HG02642 (cell line): Measurements from ENCODE around the gene STK39.

Experiments
- ATAC-seq: cut with Tn5 transposase; IDR thresholded peaks from one replicate; pipeline ENCODE4 v1.9.1; 2021; ENCODE audit warnings: mild to moderate bottlenecking; ENCODE audit not compliant: unreplicated experiment, poor library complexity

Gene STK39

GRCh38 chr2:168028362-168028761 lies 219.0 kb downstream of the STK39 start:
- ATAC-seq = no peak

GRCh38 chr2:168025487-168026202 lies 221.8 kb downstream of the STK39 start:
- no peak for ATAC-seq

- no peak for ATAC-seq
These were observed 222.9 kb downstream of the STK39 start for GRCh38 chr2:168024459-168024858.

- ATAC-seq = no peak
These were observed 225.4 kb downstream of the STK39 start for GRCh38 chr2:168021800-168022587.

GRCh38 chr2:168015274-168015953 lies 232.0 kb downstream of the STK39 start:
- ATAC-seq = no peak

GRCh38 chr2:168009900-168010299 lies 237.5 kb downstream of the STK39 start:
- ATAC-seq = no peak

GRCh38 chr2:168008646-168009195 lies 238.7 kb downstream of the STK39 start:
- no peak for ATAC-seq

- ATAC-seq = no peak
These were observed 240.9 kb downstream of the STK39 start for GRCh38 chr2:168006498-168006897.

GRCh38 chr2:168005586-168005985 lies 241.8 kb downstream of the STK39 start:
- ATAC-seq = no peak

GRCh38 chr2:168003876-168004275 lies 243.5 kb downstream of the STK39 start:
- no peak for ATAC-seq

GRCh38 chr2:168002021-168002553 lies 245.3 kb downstream of the STK39 start:
- peak; percentile 64 for ATAC-seq

GRCh38 chr2:167992278-167992677 lies 255.1 kb downstream of the STK39 start:
- ATAC-seq = no peak

GRCh38 chr2:167990062-167990461 lies 257.3 kb downstream of the STK39 start:
- ATAC-seq = no peak

- no peak for ATAC-seq
These were observed 259.1 kb downstream of the STK39 start for GRCh38 chr2:167988296-167988695.

GRCh38 chr2:167987558-167987957 lies 259.8 kb downstream of the STK39 start:
- no peak for ATAC-seq

- no peak for ATAC-seq
These were observed 260.4 kb downstream of the STK39 start for GRCh38 chr2:167987026-167987425.

- no peak for ATAC-seq
These were observed 261.2 kb downstream of the STK39 start for GRCh38 chr2:167986223-167986622.

- no peak for ATAC-seq
These were observed 265.4 kb downstream of the STK39 start for GRCh38 chr2:167981945-167982344.

GRCh38 chr2:167980439-167980838 lies 267.0 kb downstream of the STK39 start:
- no peak for ATAC-seq

- ATAC-seq = no peak
These were observed 274.6 kb downstream of the STK39 start for GRCh38 chr2:167972746-167973145.

GRCh38 chr2:167972020-167972419 lies 275.4 kb downstream of the STK39 start:
- ATAC-seq = no peak
